Cardiac septum (tissue), 1 donor: ENCODE results near the gene HMGCLL1. TPM values are rescaled to one million over a fixed set of nuclear protein-coding genes. Genes with fewer than 3 reads are reported as not detected.

Source experiments
- DNase-seq: peaks from one replicate; pipeline ENCODE4 v3.0.0-alpha.2; 2020; ENCODE audit warnings: low spot score
- intact Hi-C: fragments of 100-400 bp; cut with DNase I; formaldehyde crosslinking; loops from one replicate; pipeline ENCODE4 v1.14.0; 2022
- total RNA-seq: library from RNA; stranded (reverse); fragmentation: NEBNext Ultra II Directional; extraction: Animal tissue kit (Norgen Biotek cat#: 25700); gene quantifications from one replicate; pipeline ENCODE4 v1.2.1, GENCODE V29; 2021
- donor health status: DM: no; HTN: no; CAD: no.

Gene HMGCLL1
- total RNA-seq, 1 donor from 2014 or later: 1.2 TPM

- intact Hi-C loops: no loop called here
- no peak for DNase-seq
Observed at GRCh38 chr6:55541024-55541423, 38.0 kb downstream of the HMGCLL1 start.

- intact Hi-C loops: no loop called here
- no peak for DNase-seq
Observed at GRCh38 chr6:55536391-55536956, 42.5 kb downstream of the HMGCLL1 start.

GRCh38 chr6:55531496-55531895 lies 47.5 kb downstream of the HMGCLL1 start:
- intact Hi-C loops: no loop called here
- DNase-seq: no peak

GRCh38 chr6:55530931-55531330 lies 48.1 kb downstream of the HMGCLL1 start:
- DNase-seq: no peak

GRCh38 chr6:55528624-55529023 lies 50.4 kb downstream of the HMGCLL1 start:
- no peak for DNase-seq
- intact Hi-C loops: no loop called here

More at GRCh38 chr6:55530931-55531330, 48.1 kb downstream of the HMGCLL1 start:
- intact Hi-C loops: no loop called here

- intact Hi-C loops: no loop called here
- DNase-seq: no peak
Observed at GRCh38 chr6:55524441-55524840, 54.6 kb downstream of the HMGCLL1 start.

GRCh38 chr6:55518529-55519060 lies 60.4 kb downstream of the HMGCLL1 start:
- DNase-seq: no peak
- intact Hi-C loops: no loop called here

GRCh38 chr6:55516736-55517135 lies 62.3 kb downstream of the HMGCLL1 start:
- no peak for DNase-seq
- intact Hi-C loops: no loop called here

GRCh38 chr6:55512904-55513303 lies 66.1 kb downstream of the HMGCLL1 start:
- no peak for DNase-seq
- intact Hi-C loops: no loop called here

GRCh38 chr6:55511122-55511800 lies 67.7 kb downstream of the HMGCLL1 start:
- no peak for DNase-seq
- intact Hi-C loops: no loop called here

GRCh38 chr6:55499591-55499990 lies 79.4 kb downstream of the HMGCLL1 start:
- no peak for DNase-seq
- intact Hi-C loops: no loop called here

GRCh38 chr6:55497694-55498093 lies 81.3 kb downstream of the HMGCLL1 start:
- intact Hi-C loops: no loop called here
- no peak for DNase-seq

- intact Hi-C loops: no loop called here
- DNase-seq: no peak
Observed at GRCh38 chr6:55496201-55496600, 82.8 kb downstream of the HMGCLL1 start.

GRCh38 chr6:55495277-55495676 lies 83.7 kb downstream of the HMGCLL1 start:
- DNase-seq: no peak
- intact Hi-C loops: no loop called here

- DNase-seq: no peak
- intact Hi-C loops: no loop called here
Observed at GRCh38 chr6:55494411-55494810, 84.6 kb downstream of the HMGCLL1 start.

- intact Hi-C loops: no loop called here
- DNase-seq: no peak
Observed at GRCh38 chr6:55492259-55492658, 86.7 kb downstream of the HMGCLL1 start.

GRCh38 chr6:55490871-55491270 lies 88.1 kb downstream of the HMGCLL1 start:
- DNase-seq: no peak
- intact Hi-C loops: no loop called here

- intact Hi-C loops: no loop called here
- DNase-seq: no peak
Observed at GRCh38 chr6:55474382-55474781, 104.6 kb downstream of the HMGCLL1 start.

GRCh38 chr6:55473722-55474121 lies 105.3 kb downstream of the HMGCLL1 start:
- intact Hi-C loops: no loop called here
- no peak for DNase-seq

- intact Hi-C loops: no loop called here
- DNase-seq: no peak
Observed at GRCh38 chr6:55469951-55470366, 109.0 kb downstream of the HMGCLL1 start.

GRCh38 chr6:55456016-55456415 lies 123.0 kb downstream of the HMGCLL1 start:
- no peak for DNase-seq
- intact Hi-C loops: no loop called here
